Natural killer cell (primary cell): ENCODE data around the gene ANKLE1. TPM values are rescaled to one million over a fixed set of nuclear protein-coding genes. Genes with fewer than 3 reads are reported as not detected.

Source experiments
- ATAC-seq, 3 donors: fragments of 150-1000 bp in 2 of 3; fragments of 200-7000 bp in 1 of 3; cut with Tn5 transposase; 1 replicate in 1 of 3; 2 replicates in 2 of 3; pipeline ENCODE4 v1.10.0; 2021; ENCODE audit warnings: mild to moderate bottlenecking in 2 of 3, moderate library complexity in 2 of 3
- DNase-seq, 2 donors: peaks; one replicate each; pipeline versions ENCODE4 v3.0.0 to v3.0.0-alpha.2; 2013 to 2021; ENCODE audit warnings: mixed read lengths in 1 of 2
- H3K27ac ChIP-seq: one replicate; pipeline ENCODE4 v1.5.1; 2013; ENCODE audit warnings: mild to moderate bottlenecking, low read length
- H3K27me3 ChIP-seq: one replicate; pipeline ENCODE4 v1.6.1; 2013; ENCODE audit warnings: low read length; ENCODE audit not compliant: control insufficient read depth, insufficient read depth
- H3K36me3 ChIP-seq: one replicate; pipeline ENCODE4 v1.6.1; 2013; ENCODE audit warnings: low read length; ENCODE audit not compliant: control insufficient read depth, insufficient read depth
- H3K4me1 ChIP-seq: one replicate; pipeline ENCODE4 v1.6.1; 2013; ENCODE audit warnings: low read length; ENCODE audit not compliant: control insufficient read depth, insufficient read depth
- H3K4me3 ChIP-seq: one replicate; pipeline ENCODE4 v1.5.1; 2013; ENCODE audit warnings: low read length
- H3K9me3 ChIP-seq: one replicate; pipeline ENCODE4 v1.6.1; 2013; ENCODE audit warnings: low read length; ENCODE audit not compliant: control insufficient read depth, insufficient read depth
- H3K27ac Mint-ChIP-seq, 2 donors: one replicate each; pipeline ENCODE4 v1.8.0; 2022; ENCODE audit warnings: mild to moderate bottlenecking in 2 of 2, mixed read lengths in 2 of 2, moderate library complexity in 1 of 2
- H3K27me3 Mint-ChIP-seq, 2 donors: one replicate each; pipeline ENCODE4 v1.8.0; 2022; ENCODE audit warnings: low read depth in 2 of 2, mixed read lengths in 2 of 2
- H3K36me3 Mint-ChIP-seq: one replicate; pipeline ENCODE4 v1.8.0; 2022; ENCODE audit warnings: mixed read lengths
- H3K4me1 Mint-ChIP-seq, 2 donors: one replicate each; pipeline ENCODE4 v1.8.0; 2022; ENCODE audit warnings: mixed read lengths in 2 of 2
- H3K4me3 Mint-ChIP-seq: one replicate; pipeline ENCODE4 v1.8.0; 2022; ENCODE audit warnings: mild to moderate bottlenecking, moderate library complexity, mixed read lengths
- H3K9me3 Mint-ChIP-seq, 2 donors: one replicate each; pipeline ENCODE4 v1.8.0; 2022; ENCODE audit warnings: mixed read lengths in 2 of 2
- CTCF ChIP-seq: fragments of 200-600 bp; IDR thresholded peaks from one replicate; pipeline ENCODE4 v1.8.0; 2022; ENCODE audit warnings: antibody characterized with exemption
- WGBS: methylation state at CpG from one replicate; pipeline ENCODE4 v1.1.7; 2013; ENCODE audit warnings: missing lambda C conversion rate; ENCODE audit not compliant: insufficient coverage; 5-methylcytosine and 5-hydroxymethylcytosine counted together
- intact Hi-C: fragments of 100-400 bp; cut with micrococcal nuclease; formaldehyde crosslinking; loops from one replicate; pipeline ENCODE4 v1.14.2; 2022
- total RNA-seq, 4 donors: library from RNA; stranded (reverse); fragments of 120-200 nt in 1 of 4; gene quantifications; one replicate each; pipeline versions ENCODE4 v1.2.3 to v1.2.4, GENCODE V29; 2013 to 2022

Gene ANKLE1
- total RNA-seq, 3 donors from 2014 or later (not counting 1 experiment from before 2014, with no cell fraction given), result 1.3 to 3.6 (median 2.0) TPM

- Mint-ChIP-seq H3K36me3 (no peaks in the 10 kb centered on the region), H3K9me3 (no peaks in the 10 kb centered on the region), H3K27ac (no peak overlapping the region), H3K4me1 (peaks cover 0 to 21% of the 10 kb centered on the region in 2 donors), H3K4me3 (peak overlapping the region; percentile 35), H3K27me3 (no peaks in the 10 kb centered on the region)
- Histone ChIP-seq H3K4me1 (peaks cover 19% of the 10 kb centered on the region), H3K27ac (no peak overlapping the region), H3K4me3 (peak overlapping the region; percentile 12), H3K27me3 (no peaks in the 10 kb centered on the region), H3K36me3 (no peaks in the 10 kb centered on the region), H3K9me3 (no peaks in the 10 kb centered on the region)
- TF ChIP-seq CTCF, result no peak
- intact Hi-C loops, result no loop called here
- WGBS, result 5% methylated on average over 100 of the region's 100 CpGs
- DNase-seq, result peak in 1 of 2 donors; percentile 52
- peak in 1 of 3 donors; percentile 1 for ATAC-seq
Measured at GRCh38 chr19:17244618-17245534, 36.8 kb upstream of the ANKLE1 start.

GRCh38 chr19:17245535-17245984, 36.1 kb upstream of the ANKLE1 start, which contains the start of gene NR2F6:
Gene NR2F6 (minus strand): TSS chr19:17245919. CDS start chr19:17245220, 699 bp downstream.
- H3K4me3 Mint-ChIP-seq, result peak within 1 kb of the TSS; percentile 89
- under 1% methylated on average over 72 of the region's 72 CpGs for WGBS
- peak; percentile 15 to 20 (median 19) for ATAC-seq
- DNase-seq, result no peak
- no peaks in the 10 kb centered on the region for H3K9me3 ChIP-seq
- peak within 1 kb of the TSS; percentile 49 for H3K27ac ChIP-seq
- intact Hi-C loops, result no loop called here
- peaks cover 0 to 21% of the 10 kb centered on the region in 2 donors for H3K4me1 Mint-ChIP-seq
- H3K27me3 Mint-ChIP-seq, result no peaks in the 10 kb centered on the region
- no peaks in the 10 kb centered on the region for H3K36me3 ChIP-seq
- peak within 1 kb of the TSS in 1 of 2 donors; percentile 83 for H3K27ac Mint-ChIP-seq
- no peaks in the 10 kb centered on the region for H3K9me3 Mint-ChIP-seq
- TF ChIP-seq CTCF, result no peak
- no peaks in the 10 kb centered on the region for H3K27me3 ChIP-seq
- H3K4me3 ChIP-seq, result peak within 1 kb of the TSS; percentile 64
- H3K36me3 Mint-ChIP-seq, result no peaks in the 10 kb centered on the region
- peaks cover 19% of the 10 kb centered on the region for H3K4me1 ChIP-seq

DNA sequence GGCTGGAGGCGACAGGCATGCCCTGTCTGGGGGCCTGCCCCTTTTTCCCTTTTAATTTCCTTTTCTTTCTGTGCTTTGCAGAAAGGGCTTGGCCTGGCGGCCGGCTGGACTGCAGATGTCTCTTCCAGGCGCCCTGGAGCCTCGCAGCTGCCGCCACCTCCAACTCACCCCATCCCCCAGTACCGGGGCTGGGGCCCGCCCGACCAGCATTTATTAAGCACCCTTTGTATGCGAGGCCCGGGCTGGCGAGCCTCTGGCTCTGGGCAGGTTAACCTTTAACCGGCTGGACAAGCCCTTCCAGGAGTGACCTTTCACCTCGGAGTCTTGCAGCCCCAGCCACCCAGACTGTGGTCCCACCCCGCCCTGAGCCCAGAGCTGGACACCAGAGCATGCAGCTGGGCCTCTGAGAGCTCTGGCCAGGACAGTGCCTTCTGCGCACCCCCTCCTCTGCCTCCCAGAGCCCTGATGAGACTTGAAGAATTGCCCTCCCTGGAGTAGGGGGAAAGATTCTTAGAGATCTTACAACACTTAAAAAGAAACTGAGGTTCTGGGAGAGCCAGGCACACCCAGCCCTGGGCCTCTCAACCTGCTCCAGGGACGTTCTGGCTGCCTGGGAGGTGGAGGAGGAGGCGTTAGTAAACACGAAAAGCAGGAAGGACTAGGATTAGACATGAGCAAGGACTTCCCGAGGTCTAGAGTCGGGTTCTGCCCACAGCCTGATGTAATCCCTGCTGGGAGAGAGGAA, 34.8 kb upstream of the ANKLE1 start:
- no peaks in the 10 kb centered on the region for H3K9me3 Mint-ChIP-seq
- Histone ChIP-seq H3K27me3 (no peaks in the 10 kb centered on the region), H3K9me3 (no peaks in the 10 kb centered on the region), H3K36me3 (no peaks in the 10 kb centered on the region), H3K4me3 (peak overlapping the region; percentile 64), H3K27ac (no peak overlapping the region), H3K4me1 (peaks cover 19% of the 10 kb centered on the region)
- H3K27me3 Mint-ChIP-seq, result no peaks in the 10 kb centered on the region
- H3K4me3 Mint-ChIP-seq, result peak overlapping the region; percentile 89
- ATAC-seq (peak in 1 of 3 donors; percentile 1), DNase-seq (peak in 1 of 2 donors; percentile 5)
- peak overlapping the region in 1 of 2 donors; percentile 83 for H3K27ac Mint-ChIP-seq
- no peaks in the 10 kb centered on the region for H3K36me3 Mint-ChIP-seq
- TF ChIP-seq CTCF, result no peak
- 37% methylated on average over 21 of the region's 21 CpGs for WGBS
- intact Hi-C loops, result no loop called here
- peaks cover 0 to 21% of the 10 kb centered on the region in 2 donors for H3K4me1 Mint-ChIP-seq
